GM13976 (cell line): Measurements from ENCODE around the gene NOB1.

ENCODE experiments used
- DNase-seq: peaks from one replicate; pipeline ENCODE4 v3.0.0; 2012; ENCODE audit warnings: low spot score
- in situ Hi-C: fragments of 300-500 bp; cut with MboI; formaldehyde crosslinking; loops from one replicate; pipeline ENCODE4 v1.12.0; 2022; ENCODE audit warnings: low sequenced_read_pairs, mixed read lengths, inconsistent platforms; ENCODE audit not compliant: unreplicated experiment
- TF ChIP-seq, protein P1 (sequence below): IDR thresholded peaks from 2 replicates; pipeline ENCODE4 v1.5.1; 2012; ENCODE audit warnings: borderline replicate concordance, mild to moderate bottlenecking; ENCODE audit not compliant: insufficient read depth; ENCODE audit errors: extremely low read depth, missing control alignments, control extremely low read depth

NOB1 gene

DNA sequence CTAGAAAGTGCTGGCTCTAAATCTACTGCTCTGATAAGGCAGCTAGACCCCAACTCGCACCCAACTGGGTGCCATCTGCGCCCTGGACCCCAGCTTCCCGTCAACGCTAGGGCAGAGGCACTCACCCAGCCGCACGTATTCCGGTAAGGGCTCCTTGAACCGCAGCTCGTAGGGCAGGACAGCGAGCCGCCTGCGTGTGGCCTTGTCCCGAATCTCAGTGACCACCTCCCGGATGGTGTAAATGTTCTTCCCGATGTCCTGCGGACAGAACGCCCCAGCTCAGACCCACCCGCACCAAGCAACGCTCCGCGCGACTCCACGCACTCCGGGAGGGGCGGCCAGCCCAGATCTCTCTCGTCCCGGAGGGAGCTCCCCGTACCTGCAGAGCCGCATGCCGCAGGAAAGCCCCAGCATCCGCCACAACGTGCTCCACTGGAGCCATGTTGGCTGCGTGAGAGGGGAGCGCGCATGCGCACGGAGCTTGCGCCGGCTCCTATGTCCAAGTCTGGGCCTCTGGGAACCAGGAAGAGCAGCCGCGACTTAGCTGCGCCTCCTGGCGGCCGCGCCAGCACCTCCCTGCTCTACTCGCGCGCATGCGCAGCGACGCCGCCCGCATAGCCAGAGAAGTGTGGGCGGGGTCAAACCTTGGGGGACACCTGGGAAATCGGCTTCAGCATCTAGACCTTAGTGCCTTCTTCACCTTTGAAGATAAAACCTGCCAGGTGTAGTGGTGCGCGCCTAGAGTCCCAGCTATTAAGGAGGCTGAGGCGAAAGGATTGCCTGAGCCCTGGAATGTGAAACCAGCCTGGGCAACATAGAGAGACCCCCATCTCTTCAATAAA, at the start of gene NOB1:
NOB1 (minus strand) TSS at position 458 of the 842 bp plus-strand sequence; CDS start at position 442, 16 bp downstream.
- TF ChIP-seq, protein P1, sequence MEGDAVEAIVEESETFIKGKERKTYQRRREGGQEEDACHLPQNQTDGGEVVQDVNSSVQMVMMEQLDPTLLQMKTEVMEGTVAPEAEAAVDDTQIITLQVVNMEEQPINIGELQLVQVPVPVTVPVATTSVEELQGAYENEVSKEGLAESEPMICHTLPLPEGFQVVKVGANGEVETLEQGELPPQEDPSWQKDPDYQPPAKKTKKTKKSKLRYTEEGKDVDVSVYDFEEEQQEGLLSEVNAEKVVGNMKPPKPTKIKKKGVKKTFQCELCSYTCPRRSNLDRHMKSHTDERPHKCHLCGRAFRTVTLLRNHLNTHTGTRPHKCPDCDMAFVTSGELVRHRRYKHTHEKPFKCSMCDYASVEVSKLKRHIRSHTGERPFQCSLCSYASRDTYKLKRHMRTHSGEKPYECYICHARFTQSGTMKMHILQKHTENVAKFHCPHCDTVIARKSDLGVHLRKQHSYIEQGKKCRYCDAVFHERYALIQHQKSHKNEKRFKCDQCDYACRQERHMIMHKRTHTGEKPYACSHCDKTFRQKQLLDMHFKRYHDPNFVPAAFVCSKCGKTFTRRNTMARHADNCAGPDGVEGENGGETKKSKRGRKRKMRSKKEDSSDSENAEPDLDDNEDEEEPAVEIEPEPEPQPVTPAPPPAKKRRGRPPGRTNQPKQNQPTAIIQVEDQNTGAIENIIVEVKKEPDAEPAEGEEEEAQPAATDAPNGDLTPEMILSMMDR: peak; percentile 97
- DNase-seq: peak; percentile 95
- in situ Hi-C loops: no loop called here

DNA sequence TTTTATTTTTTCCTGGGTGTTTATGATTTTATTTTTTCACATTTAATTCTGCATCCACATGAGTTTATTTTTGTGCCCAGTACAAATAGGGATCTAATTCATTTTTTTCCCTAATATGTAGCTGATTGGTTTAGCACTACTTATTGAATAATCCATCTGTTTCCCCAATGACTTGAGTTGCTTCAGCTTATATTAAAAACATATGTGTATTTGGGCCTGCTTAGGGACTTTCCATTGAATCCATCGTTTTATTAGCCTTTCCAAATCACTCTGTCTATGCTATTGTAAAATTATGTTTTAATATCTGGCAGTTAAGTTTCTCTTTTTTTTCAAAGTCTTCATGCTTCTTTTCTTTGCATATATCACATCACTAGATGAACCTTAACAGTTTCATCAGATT, 49.6 kb upstream of the NOB1 start:
- DNase-seq: no peak
- TF ChIP-seq, protein P1: no peak
- in situ Hi-C loops: no loop called here

DNA sequence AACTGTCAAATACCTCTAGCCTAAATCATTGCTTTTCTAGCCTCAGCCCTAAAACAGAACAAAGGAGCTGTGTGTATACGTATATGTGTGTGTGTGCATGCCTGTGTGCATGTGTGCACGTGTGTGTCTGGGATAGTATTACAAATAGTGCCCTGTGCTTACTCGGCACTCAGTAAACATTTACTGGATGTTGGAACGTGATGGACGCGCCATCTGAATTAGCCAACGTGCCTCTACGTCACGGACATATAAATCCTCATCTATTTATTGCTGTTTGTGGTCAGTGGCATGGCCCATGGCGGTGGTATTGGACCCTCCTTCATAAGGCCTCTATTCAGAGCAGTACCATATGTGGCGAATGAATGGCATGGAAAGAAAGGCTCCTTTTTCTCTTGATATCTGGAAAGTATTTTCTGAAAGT, 44.9 kb upstream of the NOB1 start:
- TF ChIP-seq, protein P1: no peak
- in situ Hi-C loops: no loop called here
- DNase-seq: no peak

DNA sequence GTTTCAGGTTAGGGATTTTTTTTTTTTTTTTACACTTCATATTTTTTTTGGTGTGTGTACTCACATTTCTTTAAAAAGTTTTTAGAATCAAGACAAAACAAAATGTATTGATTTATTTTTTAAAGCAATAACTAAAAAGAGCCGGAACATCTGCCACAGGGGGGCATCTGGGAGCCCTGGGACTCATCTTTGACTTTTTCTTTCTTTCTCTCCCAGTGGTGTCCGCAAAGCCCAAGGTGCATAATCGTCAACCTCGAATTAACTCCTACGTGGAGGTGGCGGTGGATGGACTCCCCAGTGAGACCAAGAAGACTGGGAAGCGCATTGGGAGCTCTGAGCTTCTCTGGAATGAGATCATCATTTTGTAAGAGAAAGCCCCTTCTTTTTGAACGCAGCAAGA, 43.7 kb upstream of the NOB1 start:
- no peak for DNase-seq
- in situ Hi-C loops: no loop called here
- TF ChIP-seq, protein P1: no peak

DNA sequence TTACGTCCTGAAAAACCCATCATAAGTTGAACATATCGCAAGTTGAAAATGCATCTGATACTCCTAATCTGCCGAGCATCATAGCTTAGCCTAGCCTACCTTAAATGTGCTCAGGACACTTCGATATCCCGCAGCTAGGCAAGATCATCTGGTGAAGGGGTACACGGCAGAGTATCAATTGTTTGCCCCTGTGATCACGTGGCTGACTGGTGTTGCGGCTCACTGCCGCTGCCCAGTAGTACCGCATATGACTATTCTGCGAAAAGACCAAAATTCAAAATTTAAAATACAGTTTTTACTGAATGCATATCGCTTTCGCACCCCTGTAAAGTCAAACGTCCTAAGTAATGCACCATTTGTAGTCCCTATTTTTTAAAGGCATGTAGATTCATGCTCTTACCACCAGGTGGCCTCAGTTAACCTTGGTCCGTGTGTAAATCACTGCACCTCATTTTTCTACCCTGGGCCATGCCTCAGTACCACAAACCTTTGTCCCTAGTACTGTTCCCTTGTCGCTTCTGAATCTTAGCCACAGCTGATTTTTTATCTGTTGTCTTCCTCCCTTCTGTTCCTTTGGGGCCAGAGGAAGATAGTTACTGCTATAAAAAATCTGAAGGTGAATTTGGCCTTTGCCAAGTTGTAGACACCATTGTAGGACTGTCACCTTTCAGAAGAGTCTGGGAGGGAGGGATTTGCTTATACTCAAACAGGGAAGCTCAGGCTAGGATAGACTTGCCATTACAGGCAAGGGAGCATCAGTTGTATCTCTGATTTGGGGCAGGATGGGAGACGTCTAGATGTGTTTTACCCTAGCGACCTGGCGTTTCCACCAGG, 41.8 kb upstream of the NOB1 start:
- DNase-seq: peak; percentile 62
- TF ChIP-seq, protein P1: peak; percentile 63
- in situ Hi-C loops: no loop called here

DNA sequence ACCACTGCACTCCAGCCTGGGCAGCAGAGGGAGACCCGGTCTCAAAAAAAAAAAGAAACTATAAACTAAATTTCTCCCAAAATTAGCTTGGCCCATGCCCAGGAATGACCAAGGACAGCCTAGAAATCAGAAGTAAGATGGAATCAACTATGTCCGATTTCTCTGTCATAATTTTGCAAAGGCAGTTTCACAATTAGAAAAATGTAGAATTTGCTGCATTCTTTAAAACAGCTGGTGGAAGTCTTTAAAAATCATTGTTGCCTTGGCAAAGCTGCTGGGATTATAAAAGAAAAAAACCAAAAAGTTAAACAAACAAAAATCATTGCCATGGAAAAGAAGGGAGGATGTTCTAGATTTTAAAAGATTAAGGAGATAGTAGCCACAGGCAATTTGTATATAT, 39.8 kb upstream of the NOB1 start:
- TF ChIP-seq, protein P1: no peak
- in situ Hi-C loops: no loop called here
- no peak for DNase-seq
